HEK293T (cell line): ENCODE results near the gene CYP3A4.

Source experiments
- BHLHE40 ChIP-seq: fragments of 450-650 bp; IDR thresholded peaks from 2 replicates; pipeline ENCODE4 v1.6.1; 2016; ENCODE audit warnings: mild to moderate bottlenecking, moderate library complexity, borderline replicate concordance
- ELF4 ChIP-seq: fragments of 450-650 bp; IDR thresholded peaks from 2 replicates; pipeline ENCODE4 v1.6.1; 2017; ENCODE audit warnings: antibody characterized with exemption
- FOXA1 ChIP-seq: fragments of 450-650 bp; IDR thresholded peaks from 2 replicates; pipeline ENCODE4 v1.6.1; 2016; ENCODE audit warnings: mild to moderate bottlenecking
- FOXK2 ChIP-seq: fragments of 450-650 bp; IDR thresholded peaks from 2 replicates; pipeline ENCODE4 v1.6.1; 2016; ENCODE audit warnings: mild to moderate bottlenecking
- FOXM1 ChIP-seq: fragments of 450-650 bp; IDR thresholded peaks from 2 replicates; pipeline ENCODE4 v1.6.1; 2017; ENCODE audit warnings: mild to moderate bottlenecking, borderline replicate concordance
- LEF1 ChIP-seq: fragments of 450-650 bp; IDR thresholded peaks from 2 replicates; pipeline ENCODE4 v1.6.1; 2017; ENCODE audit warnings: mild to moderate bottlenecking, borderline replicate concordance
- NFRKB ChIP-seq: fragments of 450-650 bp; IDR thresholded peaks from 2 replicates; pipeline ENCODE4 v1.6.1; 2016; ENCODE audit warnings: mild to moderate bottlenecking, moderate library complexity
- PKNOX1 ChIP-seq: fragments of 450-650 bp; IDR thresholded peaks from 2 replicates; pipeline ENCODE4 v1.6.1; 2016
- SP1 ChIP-seq: fragments of 450-650 bp; IDR thresholded peaks from 2 replicates; pipeline ENCODE4 v1.6.1; 2017
- SUZ12 ChIP-seq: fragments of 450-650 bp; IDR thresholded peaks from 2 replicates; pipeline ENCODE4 v1.6.1; 2016; ENCODE audit warnings: mild to moderate bottlenecking
- TARDBP ChIP-seq: fragments of 450-650 bp; IDR thresholded peaks from 2 replicates; pipeline ENCODE4 v1.6.1; 2016
- ZNF384 ChIP-seq: fragments of 450-650 bp; IDR thresholded peaks from 2 replicates; pipeline ENCODE4 v1.6.1; 2016

- no peak for TF ChIP-seq TARDBP
- no peak for TF ChIP-seq FOXM1
- TF ChIP-seq SUZ12: no peak
- TF ChIP-seq NFRKB: no peak
- no peak for TF ChIP-seq BHLHE40
- no peak for TF ChIP-seq ELF4
- TF ChIP-seq PKNOX1: no peak
- TF ChIP-seq SP1: no peak
- TF ChIP-seq FOXK2: no peak
- TF ChIP-seq FOXA1: no peak
- no peak for TF ChIP-seq LEF1
- TF ChIP-seq ZNF384: no peak
These were observed 49.4 kb upstream of the CYP3A4 start for GRCh38 chr7:99833289-99833877.
